ENCODE measurements around the gene CFLAR.
"Not testable (repeated sequence)": the region's sequence is repeated elsewhere in the genome, so short reads cannot be mapped to it uniquely, and the experiment has no call there.

CFLAR gene

DNA sequence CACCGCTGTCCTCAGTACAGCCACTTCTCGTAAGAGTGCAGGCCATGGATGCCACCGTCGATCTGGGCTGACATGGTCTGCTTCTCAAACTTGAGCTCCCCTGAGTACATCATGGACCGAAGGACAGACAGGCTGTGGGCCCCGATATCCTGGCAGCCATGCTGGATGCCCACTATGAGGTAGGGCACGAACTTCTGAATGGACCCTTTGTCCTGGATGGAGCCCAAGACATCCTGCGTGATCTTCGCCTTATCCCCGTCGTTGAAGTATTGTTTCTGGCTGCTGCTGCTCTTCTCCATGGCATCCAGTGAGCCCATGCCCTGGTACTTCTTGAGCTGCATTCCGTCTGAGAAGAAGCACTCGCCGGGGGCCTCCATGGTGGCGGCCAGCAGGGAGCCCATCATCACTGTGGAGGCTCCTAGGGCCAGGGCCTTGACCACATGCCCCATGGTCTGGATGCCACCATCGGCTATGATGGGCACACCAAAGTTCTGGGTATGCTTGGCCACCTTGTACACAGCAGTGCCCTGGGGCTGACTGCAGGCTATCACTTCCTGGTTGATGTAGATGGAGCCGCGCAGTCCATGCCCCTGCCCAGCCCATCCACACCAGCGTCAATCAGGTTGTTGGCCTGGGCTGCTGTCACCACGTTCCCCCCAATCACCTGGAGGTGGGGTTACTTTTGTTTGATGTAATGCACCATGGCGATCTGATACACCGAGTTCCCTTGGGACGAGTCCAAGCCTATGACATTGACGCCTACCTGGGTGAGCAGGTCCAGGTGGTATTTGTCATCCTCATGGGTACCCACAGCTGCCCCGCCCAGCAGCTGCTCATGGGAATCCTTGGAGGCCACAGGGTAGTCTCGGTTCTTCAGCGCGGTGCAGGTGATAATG lies 21.8 kb downstream of the CFLAR start:
- no peak for ATAC-seq
- no peak for TF ChIP-seq ZNF70 (CRISPR knock-in tag; IDR thresholded peaks at IDR 0.05)
- no peak for TF ChIP-seq PATZ1 (CRISPR knock-in tag; IDR thresholded peaks at IDR 0.05; ENCODE audit: borderline replicate concordance)
- TF ChIP-seq ARNTL (CRISPR knock-in tag; IDR thresholded peaks at IDR 0.05; ENCODE audit: borderline replicate concordance, low read depth): no peak
- TF ChIP-seq ZC3H10 (CRISPR knock-in tag; IDR thresholded peaks at IDR 0.05): no peak
- no peak for TF ChIP-seq TOX (CRISPR knock-in tag; IDR thresholded peaks at IDR 0.05; ENCODE audit: borderline replicate concordance)
- no peak for TF ChIP-seq SNAI2 (CRISPR knock-in tag; IDR thresholded peaks at IDR 0.05)
- no peak for TF ChIP-seq BACH2 (CRISPR knock-in tag; IDR thresholded peaks at IDR 0.05; ENCODE audit: borderline replicate concordance)
- TF ChIP-seq OSR1 (CRISPR knock-in tag; IDR thresholded peaks at IDR 0.05): no peak
- TF ChIP-seq ESRRG (CRISPR knock-in tag; IDR thresholded peaks at IDR 0.05): no peak
- no peak for TF ChIP-seq POU6F1 (CRISPR knock-in tag; IDR thresholded peaks at IDR 0.05; ENCODE audit: borderline replicate concordance, low read depth)

DNA sequence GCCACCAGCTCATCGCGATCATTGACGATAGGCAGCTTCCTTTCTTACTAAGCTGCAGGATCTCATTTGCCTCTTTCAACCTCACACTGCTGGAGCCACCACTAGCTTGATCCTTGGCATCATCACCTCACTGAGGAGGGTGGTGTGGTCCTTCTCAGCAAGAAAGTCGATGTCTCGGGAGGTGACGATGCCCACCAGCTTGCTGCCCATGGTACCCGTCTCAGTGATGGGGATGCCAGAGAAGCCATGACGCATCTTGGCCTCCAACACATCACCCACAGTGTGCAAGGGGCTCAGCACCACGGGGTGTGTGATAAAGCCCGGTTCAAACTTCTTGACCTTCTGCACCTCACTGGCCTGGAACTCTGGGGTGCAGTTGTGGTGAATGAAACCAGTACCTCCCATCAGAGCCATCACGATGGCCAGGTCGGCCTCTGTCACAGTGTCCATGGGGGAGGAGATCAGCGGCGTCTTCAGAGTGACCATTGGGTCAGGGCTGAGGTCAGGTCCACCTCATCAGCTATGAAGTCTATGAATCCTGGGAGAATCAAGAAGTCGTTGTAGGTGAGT lies 22.5 kb downstream of the CFLAR start:
- TF ChIP-seq RARB (CRISPR knock-in tag; IDR thresholded peaks at IDR 0.05) (no peak), PPARA (CRISPR knock-in tag; IDR thresholded peaks at IDR 0.05; ENCODE audit: borderline replicate concordance) (no peak)
- ATAC-seq: no peak

DNA sequence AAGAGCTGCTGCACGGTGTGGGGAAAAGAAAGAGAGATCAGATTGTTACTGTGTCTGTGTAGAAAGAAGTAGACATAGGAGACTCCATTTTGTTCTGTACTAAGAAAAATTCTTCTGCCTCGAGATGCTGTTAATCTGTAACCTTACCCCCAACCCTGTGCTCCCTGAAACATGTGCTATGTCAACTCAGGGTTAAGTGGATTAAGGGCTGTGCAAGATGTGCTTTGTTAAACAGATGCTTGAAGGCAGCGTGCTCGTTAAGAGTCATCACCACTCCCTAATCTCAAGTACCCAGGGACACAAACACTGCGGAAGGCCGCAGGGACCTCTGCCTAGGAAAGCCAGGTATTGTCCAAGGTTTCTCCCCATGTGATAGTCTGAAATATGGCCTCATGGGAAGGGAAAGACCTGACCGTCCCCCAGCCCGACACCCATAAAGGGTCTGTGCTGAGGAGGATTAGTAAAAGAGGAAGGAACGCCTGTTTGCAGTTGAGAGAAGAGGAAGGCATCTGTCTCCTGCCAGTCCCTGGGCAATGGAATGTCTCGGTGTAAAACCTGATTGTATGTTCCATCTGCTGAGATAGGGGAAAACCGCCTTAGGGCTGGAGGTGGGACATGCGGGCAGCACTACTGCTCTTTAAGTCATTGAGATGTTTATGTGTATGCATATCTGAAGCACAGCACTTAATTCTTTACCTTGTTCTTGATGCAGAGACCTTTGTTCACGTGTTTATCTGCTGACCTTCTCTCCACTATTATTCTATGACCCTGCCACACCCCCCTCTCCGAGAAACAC lies 23.2 kb downstream of the CFLAR start:
- ATAC-seq: not testable (repeated sequence)

DNA sequence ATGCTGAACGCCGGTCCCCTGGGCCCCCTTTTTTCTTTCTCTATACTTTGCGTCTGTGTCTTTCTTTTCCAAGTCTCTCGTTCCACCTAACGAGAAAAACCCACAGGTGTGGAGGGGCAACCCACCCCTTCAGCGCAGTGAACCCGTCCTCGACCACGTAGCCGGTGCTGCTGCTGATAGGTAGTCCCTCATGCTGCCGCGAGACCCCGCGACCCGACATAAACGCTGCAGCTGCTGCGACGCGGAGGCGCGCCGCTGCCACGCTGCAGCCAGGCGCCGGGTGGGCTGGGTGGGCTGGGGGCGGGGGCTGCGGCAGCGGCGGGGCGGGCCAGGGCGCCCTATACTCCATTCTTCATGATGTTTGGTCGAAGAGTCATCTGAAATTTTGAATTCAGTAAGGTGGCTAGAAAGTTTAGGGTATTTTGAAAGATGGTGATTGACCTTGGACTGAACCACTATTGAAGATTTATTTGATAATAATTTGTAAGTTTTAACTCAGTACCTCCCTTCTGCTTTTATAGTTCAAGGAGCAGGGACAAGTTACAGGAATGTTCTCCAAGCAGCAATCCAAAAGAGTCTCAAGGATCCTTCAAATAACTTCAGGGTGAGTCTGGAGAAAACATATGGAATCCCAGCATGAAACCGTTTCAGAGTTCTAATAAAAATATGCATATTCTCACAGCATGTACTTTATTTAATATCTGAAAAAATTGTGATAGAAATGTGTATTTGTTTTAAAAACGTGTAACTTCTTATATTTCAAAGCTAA lies 24.1 kb downstream of the CFLAR start:
- no peak for TF ChIP-seq PATZ1 (CRISPR knock-in tag; IDR thresholded peaks at IDR 0.05; ENCODE audit: borderline replicate concordance)
- no peak for TF ChIP-seq CSDC2 (CRISPR knock-in tag; IDR thresholded peaks at IDR 0.05)
- TF ChIP-seq BACH2 (CRISPR knock-in tag; IDR thresholded peaks at IDR 0.05; ENCODE audit: borderline replicate concordance): no peak
- no peak for TF ChIP-seq ZFP3 (CRISPR knock-in tag; IDR thresholded peaks at IDR 0.05)
- no peak for TF ChIP-seq ZNF8 (CRISPR knock-in tag; IDR thresholded peaks at IDR 0.05)
- no peak for TF ChIP-seq ARNTL (CRISPR knock-in tag; IDR thresholded peaks at IDR 0.05; ENCODE audit: borderline replicate concordance, low read depth)
- TF ChIP-seq GLIS3 (CRISPR knock-in tag; IDR thresholded peaks at IDR 0.05): no peak
- no peak for TF ChIP-seq ZC3H10 (CRISPR knock-in tag; IDR thresholded peaks at IDR 0.05)
- no peak for ATAC-seq
